HEK293 (cell line): ENCODE data around the gene LARGE1.

Experiments used
- CTCF ChIA-PET: fragments of 350-600 bp; formaldehyde crosslinking; extraction: SDS; loops from one replicate; lab custom pipeline; 2021; ENCODE audit warnings: antibody characterized with exemption; lab: Yijun Ruan, JAX
- POLR2A ChIA-PET: fragments of 300-600 bp; formaldehyde crosslinking; extraction: SDS; loops from one replicate; lab custom pipeline; 2020; ENCODE audit warnings: antibody characterized with exemption, inconsistent platforms; lab: Yijun Ruan, JAX
- H3K27ac ChIP-seq: fragments of 200-500 bp; sonication (Bioruptor generic); 2 replicates; pipeline ENCODE4 v1.5.1; 2014; ENCODE audit warnings: low read depth, low read length, control low read depth, inconsistent platforms; ENCODE audit errors: extremely low read depth
- H3K36me3 ChIP-seq, 2 experiments: fragments of 200-500 bp in 1 of 2; sonication (Bioruptor generic) in 1 of 2; 1 replicate in 1 of 2; 2 replicates in 1 of 2; pipeline ENCODE4 v1.5.1; 2014 to 2017; ENCODE audit warnings: inconsistent platforms in 2 of 2, low read length in 2 of 2; ENCODE audit not compliant: control insufficient read depth in 2 of 2, insufficient read depth in 1 of 2
- H3K4me1 ChIP-seq: fragments of 200-500 bp; sonication (Bioruptor generic); 2 replicates; pipeline ENCODE4 v1.5.1; 2014; ENCODE audit warnings: mild to moderate bottlenecking, low read length, inconsistent platforms; ENCODE audit not compliant: control insufficient read depth, insufficient read depth
- H3K4me3 ChIP-seq: 2 replicates; pipeline ENCODE4 v1.5.1; 2011; ENCODE audit warnings: low read depth, mild to moderate bottlenecking, control low read depth, low read length, moderate library complexity
- H3K9me3 ChIP-seq: fragments of 200-500 bp; sonication (Bioruptor generic); 2 replicates; pipeline ENCODE4 v1.5.1; 2014; ENCODE audit warnings: low read depth, low read length, inconsistent platforms; ENCODE audit not compliant: control insufficient read depth, insufficient read depth
- EGR2 ChIP-seq: fragments of 450-650 bp; formaldehyde crosslinking; IDR thresholded peaks from 2 replicates; pipeline ENCODE4 v1.5.1; 2016; ENCODE audit warnings: low read depth, missing biosample characterization, missing genetic modification characterization
- INSM2 ChIP-seq: fragments of 450-650 bp; formaldehyde crosslinking; IDR thresholded peaks from 2 replicates; pipeline ENCODE4 v1.5.1; 2016; ENCODE audit warnings: missing biosample characterization, missing genetic modification characterization
- MYNN ChIP-seq: fragments of 450-650 bp; formaldehyde crosslinking; IDR thresholded peaks from 2 replicates; pipeline ENCODE4 v1.5.1; 2016; ENCODE audit warnings: missing biosample characterization, missing genetic modification characterization, borderline replicate concordance
- PRDM6 ChIP-seq: fragments of 450-650 bp; formaldehyde crosslinking; IDR thresholded peaks from 2 replicates; pipeline ENCODE4 v1.5.1; 2017; ENCODE audit warnings: missing biosample characterization, missing genetic modification characterization
- WT1 ChIP-seq: fragments of 450-650 bp; formaldehyde crosslinking; IDR thresholded peaks from 2 replicates; pipeline ENCODE4 v1.5.1; 2016; ENCODE audit warnings: missing biosample characterization, missing genetic modification characterization
- ZBTB1 ChIP-seq: fragments of 450-650 bp; formaldehyde crosslinking; IDR thresholded peaks from 2 replicates; pipeline ENCODE4 v1.5.1; 2016; ENCODE audit warnings: missing biosample characterization, missing genetic modification characterization
- ZBTB20 ChIP-seq: fragments of 450-650 bp; formaldehyde crosslinking; IDR thresholded peaks from 2 replicates; pipeline ENCODE4 v1.5.1; 2016; ENCODE audit warnings: missing biosample characterization, missing genetic modification characterization
- ZBTB8A ChIP-seq: fragments of 450-650 bp; formaldehyde crosslinking; IDR thresholded peaks from 2 replicates; pipeline ENCODE4 v1.5.1; 2016; ENCODE audit warnings: missing biosample characterization, missing genetic modification characterization
- ZNF114 ChIP-seq: fragments of 450-650 bp; formaldehyde crosslinking; IDR thresholded peaks from 2 replicates; pipeline ENCODE4 v1.5.0; 2017; ENCODE audit warnings: missing biosample characterization, missing genetic modification characterization
- ZNF138 ChIP-seq: fragments of 450-650 bp; formaldehyde crosslinking; IDR thresholded peaks from 2 replicates; pipeline ENCODE4 v1.5.1; 2016; ENCODE audit warnings: missing biosample characterization, missing genetic modification characterization, borderline replicate concordance
- ZNF18 ChIP-seq: fragments of 450-650 bp; formaldehyde crosslinking; IDR thresholded peaks from 2 replicates; pipeline ENCODE4 v1.5.1; 2016; ENCODE audit warnings: missing biosample characterization, missing genetic modification characterization
- ZNF324 ChIP-seq: fragments of 450-650 bp; formaldehyde crosslinking; IDR thresholded peaks from 2 replicates; pipeline ENCODE4 v1.5.1; 2016; ENCODE audit warnings: missing biosample characterization, missing genetic modification characterization
- ZNF394 ChIP-seq: fragments of 450-650 bp; formaldehyde crosslinking; IDR thresholded peaks from 2 replicates; pipeline ENCODE4 v1.5.1; 2016; ENCODE audit warnings: missing biosample characterization, missing genetic modification characterization, mild to moderate bottlenecking, moderate library complexity, borderline replicate concordance
- ZNF423 ChIP-seq: fragments of 450-650 bp; formaldehyde crosslinking; IDR thresholded peaks from 2 replicates; pipeline ENCODE4 v1.5.1; 2016; ENCODE audit warnings: missing biosample characterization, missing genetic modification characterization
- ZNF449 ChIP-seq: fragments of 450-650 bp; formaldehyde crosslinking; IDR thresholded peaks from 2 replicates; pipeline ENCODE4 v1.5.1; 2017; ENCODE audit warnings: missing biosample characterization, mild to moderate bottlenecking, missing genetic modification characterization, moderate library complexity
- ZNF514 ChIP-seq: fragments of 450-650 bp; formaldehyde crosslinking; IDR thresholded peaks from 2 replicates; pipeline ENCODE4 v1.5.1; 2016; ENCODE audit warnings: missing biosample characterization, missing genetic modification characterization
- ZNF555 ChIP-seq: fragments of 450-650 bp; formaldehyde crosslinking; conservative IDR thresholded peaks from 2 replicates; pipeline ENCODE4 v1.5.1; 2017; ENCODE audit warnings: missing biosample characterization, mild to moderate bottlenecking, missing genetic modification characterization, inconsistent platforms
- ZNF596 ChIP-seq: fragments of 450-650 bp; IDR thresholded peaks from 2 replicates; pipeline ENCODE4 v1.5.0; 2018; ENCODE audit warnings: missing biosample characterization, mild to moderate bottlenecking, missing genetic modification characterization, moderate library complexity
- ZNF610 ChIP-seq: fragments of 450-650 bp; formaldehyde crosslinking; IDR thresholded peaks from 2 replicates; pipeline ENCODE4 v1.5.1; 2016; ENCODE audit warnings: missing biosample characterization, missing genetic modification characterization, borderline replicate concordance
- ZNF692 ChIP-seq: fragments of 450-650 bp; formaldehyde crosslinking; IDR thresholded peaks from 2 replicates; pipeline ENCODE4 v1.5.1; 2016; ENCODE audit warnings: missing biosample characterization, missing genetic modification characterization
- ZNF704 ChIP-seq: fragments of 450-650 bp; formaldehyde crosslinking; IDR thresholded peaks from 2 replicates; pipeline ENCODE4 v1.5.1; 2016; ENCODE audit warnings: missing biosample characterization, missing genetic modification characterization
- ZNF768 ChIP-seq: fragments of 450-650 bp; formaldehyde crosslinking; IDR thresholded peaks from 2 replicates; pipeline ENCODE4 v1.5.1; 2018; ENCODE audit warnings: missing biosample characterization, mild to moderate bottlenecking, missing genetic modification characterization

The LARGE1 gene

GRCh38 chr22:33562501-33562900 lies 357.8 kb downstream of the LARGE1 start:
- H3K27ac ChIP-seq: no peak overlapping the region
- ChIA-PET CTCF (interaction anchor here (0.5 to 1.0 kb wide), 4 partner anchors 10 to 458 kb away, joined by 3 read pairs; no protein-coding TSS in a partner anchor), POLR2A (interaction anchor here (0.5 to 0.7 kb wide), 2 partner anchors 19 to 976 kb away, joined by 4 to 5 read pairs; no protein-coding TSS in a partner anchor)
- H3K36me3 ChIP-seq: no peaks in the 10 kb centered on the region
- TF ChIP-seq ZBTB8A: no peak
- no peak for TF ChIP-seq ZNF449 (tag by site-specific recombination)
- no peak for TF ChIP-seq ZNF596 (tag by site-specific recombination)
- no peak for TF ChIP-seq WT1 (tag by site-specific recombination)
- no peak for TF ChIP-seq INSM2
- TF ChIP-seq ZNF692 (tag by site-specific recombination): no peak
- TF ChIP-seq MYNN (tag by site-specific recombination): no peak
- TF ChIP-seq ZNF394: no peak
- TF ChIP-seq EGR2 (tag by site-specific recombination): no peak
- no peak for TF ChIP-seq ZNF555 (tag by site-specific recombination)
- TF ChIP-seq ZBTB1 (tag by site-specific recombination): no peak
- no peak for TF ChIP-seq ZNF768
- TF ChIP-seq ZNF423 (tag by site-specific recombination): no peak
- no peak for TF ChIP-seq ZNF704 (tag by site-specific recombination)
- TF ChIP-seq ZNF324: no peak
- no peak for TF ChIP-seq PRDM6
- no peak for TF ChIP-seq ZBTB20 (tag by site-specific recombination)
- H3K4me1 ChIP-seq: no peaks in the 10 kb centered on the region
- H3K9me3 ChIP-seq: no peaks in the 10 kb centered on the region
- no peak overlapping the region for H3K4me3 ChIP-seq

GRCh38 chr22:33561149-33561807 lies 359.0 kb downstream of the LARGE1 start:
- H3K9me3 ChIP-seq: no peaks in the 10 kb centered on the region
- ChIA-PET POLR2A (no interaction called here), CTCF (interaction anchor here (0.6 kb wide), 1 partner anchor 547 kb away, joined by 6 read pairs; no protein-coding TSS in a partner anchor)
- no peak overlapping the region for H3K27ac ChIP-seq
- no peaks in the 10 kb centered on the region for H3K4me1 ChIP-seq
- H3K36me3 ChIP-seq: no peaks in the 10 kb centered on the region
- H3K4me3 ChIP-seq: no peak overlapping the region
- TF ChIP-seq ZNF114 (tag by site-specific recombination) (no peak), ZNF18 (tag by site-specific recombination) (no peak), ZNF610 (tag by site-specific recombination) (no peak), ZNF514 (no peak), ZNF138 (tag by site-specific recombination) (no peak)
